OCI-LY3 (cell line): Measurements from ENCODE around the gene CACNA1F.

ENCODE experiments used
- H2AFZ ChIP-seq: fragments of 200-600, 300-600 bp; shearing (Covaris generic); 2 replicates; pipeline ENCODE4 v1.6.0; 2014; ENCODE audit warnings: antibody characterized with exemption, low read depth, low read length
- H3K27ac ChIP-seq: fragments of 200-600, 300-600 bp; sonication (generic); 2 replicates; pipeline ENCODE4 v1.5.1; 2014; ENCODE audit warnings: mild to moderate bottlenecking, low read length, moderate library complexity, mixed read lengths
- H3K27me3 ChIP-seq: fragments of 200-600, 300-600 bp; sonication (generic); 2 replicates; pipeline ENCODE4 v1.6.1; 2014; ENCODE audit warnings: low read depth, low read length, mixed read lengths
- H3K36me3 ChIP-seq: fragments of 200-600, 300-600 bp; sonication (generic); replicated peaks from 2 replicates; pipeline ENCODE3; 2014; ENCODE audit warnings: low read depth, low read length, mixed read lengths
- H3K4me1 ChIP-seq: fragments of 300-600, 200-600 bp; sonication (generic); 2 replicates; pipeline ENCODE4 v1.6.1; 2014; ENCODE audit warnings: low read length, mixed read lengths
- H3K4me2 ChIP-seq: fragments of 200-600, 300-600 bp; sonication (generic); 2 replicates; pipeline ENCODE4 v1.6.1; 2014; ENCODE audit warnings: low read length, mixed read lengths
- H3K4me3 ChIP-seq: fragments of 300-600, 200-600 bp; sonication (generic); 2 replicates; pipeline ENCODE4 v1.5.1; 2014; ENCODE audit warnings: antibody characterized with exemption, mild to moderate bottlenecking, low read length, moderate library complexity
- H3K79me2 ChIP-seq: fragments of 300-600, 200-600 bp; shearing (Covaris generic); 2 replicates; pipeline ENCODE4 v1.6.1; 2014; ENCODE audit warnings: mild to moderate bottlenecking, low read length, mixed read lengths
- H3K9ac ChIP-seq: fragments of 300-600, 200-600 bp; shearing (Covaris generic); 2 replicates; pipeline ENCODE4 v1.6.0; 2014; ENCODE audit warnings: mild to moderate bottlenecking, low read length, moderate library complexity
- H3K9me3 ChIP-seq: fragments of 200-600, 300-600 bp; shearing (Covaris generic); 2 replicates; pipeline ENCODE4 v1.6.1; 2014; ENCODE audit warnings: low read length, mixed read lengths; ENCODE audit not compliant: insufficient read depth
- H4K20me1 ChIP-seq: fragments of 200-600, 300-600 bp; sonication (generic); 2 replicates; pipeline ENCODE4 v1.6.1; 2016; ENCODE audit warnings: low read length, mixed read lengths; ENCODE audit not compliant: insufficient read depth
- CTCF ChIP-seq: fragments of 200-600, 300-600 bp; sonication (generic); IDR thresholded peaks from 2 replicates; pipeline ENCODE4 v1.5.1; 2014; ENCODE audit warnings: antibody characterized with exemption, low read length, low read depth
- EZH2phosphoT487 ChIP-seq: fragments of 200-600 bp; shearing (Covaris generic); IDR thresholded peaks from 2 replicates; pipeline ENCODE4 v1.6.1; 2018; ENCODE audit warnings: antibody characterized with exemption, mixed run types, low read depth

Gene CACNA1F

GRCh38 chrX:49212861-49213260 lies 20.3 kb downstream of the CACNA1F start:
- Histone ChIP-seq H3K9me3 (no peaks in the 10 kb centered on the region), H3K27me3 (no peaks in the 10 kb centered on the region), H3K27ac (no peak overlapping the region), H2AFZ (no peak overlapping the region), H4K20me1 (no peaks in the 10 kb centered on the region), H3K4me1 (peaks cover 3% of the 10 kb centered on the region; the same call in 1 of the 2 replicates), H3K79me2 (no peaks in the 10 kb centered on the region), H3K36me3 (no peaks in the 10 kb centered on the region), H3K4me2 (no peak overlapping the region), H3K4me3 (no peak overlapping the region), H3K9ac (no peak overlapping the region)
- TF ChIP-seq EZH2phosphoT487 = no peak
- no peak for TF ChIP-seq CTCF

- Histone ChIP-seq H3K4me1 (peaks cover 3% of the 10 kb centered on the region; the same call in 1 of the 2 replicates), H2AFZ (no peak overlapping the region), H3K79me2 (no peaks in the 10 kb centered on the region), H3K36me3 (no peaks in the 10 kb centered on the region), H3K9ac (no peak overlapping the region), H3K4me2 (no peak overlapping the region), H4K20me1 (no peaks in the 10 kb centered on the region), H3K27ac (no peak overlapping the region), H3K27me3 (no peaks in the 10 kb centered on the region), H3K4me3 (no peak overlapping the region), H3K9me3 (no peaks in the 10 kb centered on the region)
- TF ChIP-seq CTCF (no peak), EZH2phosphoT487 (no peak)
Observed at GRCh38 chrX:49212209-49212608, 20.9 kb downstream of the CACNA1F start.

GRCh38 chrX:49211074-49211473 lies 22.1 kb downstream of the CACNA1F start:
- no peak overlapping the region for H3K27ac ChIP-seq
- TF ChIP-seq CTCF = no peak
- TF ChIP-seq EZH2phosphoT487 = no peak
- no peak overlapping the region for H3K4me3 ChIP-seq
- no peaks in the 10 kb centered on the region for H3K79me2 ChIP-seq
- no peak overlapping the region for H3K9ac ChIP-seq
- H3K9me3 ChIP-seq = no peaks in the 10 kb centered on the region
- H3K36me3 ChIP-seq = no peaks in the 10 kb centered on the region
- H3K4me2 ChIP-seq = no peak overlapping the region
- H3K4me1 ChIP-seq = peaks cover 7% of the 10 kb centered on the region
- H3K27me3 ChIP-seq = no peaks in the 10 kb centered on the region
- H2AFZ ChIP-seq = no peak overlapping the region
- no peaks in the 10 kb centered on the region for H4K20me1 ChIP-seq

- peaks cover 7% of the 10 kb centered on the region for H3K4me1 ChIP-seq
- no peak overlapping the region for H3K4me2 ChIP-seq
- H4K20me1 ChIP-seq = no peaks in the 10 kb centered on the region
- TF ChIP-seq CTCF (no peak), EZH2phosphoT487 (no peak)
- H3K27ac ChIP-seq = no peak overlapping the region
- H3K9me3 ChIP-seq = no peaks in the 10 kb centered on the region
- no peaks in the 10 kb centered on the region for H3K79me2 ChIP-seq
- H3K27me3 ChIP-seq = no peaks in the 10 kb centered on the region
- no peaks in the 10 kb centered on the region for H3K36me3 ChIP-seq
- H3K4me3 ChIP-seq = no peak overlapping the region
- H3K9ac ChIP-seq = no peak overlapping the region
- no peak overlapping the region for H2AFZ ChIP-seq
Observed at GRCh38 chrX:49210406-49210805, 22.7 kb downstream of the CACNA1F start.
